ENCODE measurements around the gene ST6GALNAC3. TPM values are rescaled to one million over a fixed set of nuclear protein-coding genes. Genes with fewer than 3 reads are reported as not detected.

The ST6GALNAC3 gene
- total RNA-seq, 1 donor from 2014 or later = 62.3 TPM

DNA sequence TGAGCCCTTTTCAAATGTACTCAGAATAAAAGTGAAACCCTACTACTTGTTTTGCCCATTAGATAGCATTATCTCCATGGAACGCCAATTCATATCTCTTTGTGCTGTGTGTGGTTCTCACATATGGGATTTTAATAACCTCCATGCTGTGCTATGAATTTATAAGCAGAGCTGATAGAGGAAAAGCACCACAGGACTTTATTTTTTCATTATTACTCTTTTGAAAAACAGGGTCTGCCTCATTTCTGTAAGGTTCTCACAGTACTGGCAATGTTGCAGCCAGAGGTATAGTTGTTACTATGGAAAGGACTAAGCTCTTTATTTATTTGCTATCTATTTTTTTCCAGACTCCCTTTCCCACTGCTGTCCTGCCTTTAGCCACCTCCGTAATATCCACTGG is 313.7 kb downstream of the ST6GALNAC3 start:
- H3K36me3 Mint-ChIP-seq = peaks cover 2% of the 10 kb centered on the region
- DNase-seq (ENCODE audit: low spot score in 2 of 2, unreplicated experiment in 2 of 2) = no peak
- no peak overlapping the region for H3K27ac Mint-ChIP-seq
- H3K4me3 Mint-ChIP-seq = no peak overlapping the region
- H3K4me1 Mint-ChIP-seq = peaks cover 37% of the 10 kb centered on the region
- TF ChIP-seq, protein P1, sequence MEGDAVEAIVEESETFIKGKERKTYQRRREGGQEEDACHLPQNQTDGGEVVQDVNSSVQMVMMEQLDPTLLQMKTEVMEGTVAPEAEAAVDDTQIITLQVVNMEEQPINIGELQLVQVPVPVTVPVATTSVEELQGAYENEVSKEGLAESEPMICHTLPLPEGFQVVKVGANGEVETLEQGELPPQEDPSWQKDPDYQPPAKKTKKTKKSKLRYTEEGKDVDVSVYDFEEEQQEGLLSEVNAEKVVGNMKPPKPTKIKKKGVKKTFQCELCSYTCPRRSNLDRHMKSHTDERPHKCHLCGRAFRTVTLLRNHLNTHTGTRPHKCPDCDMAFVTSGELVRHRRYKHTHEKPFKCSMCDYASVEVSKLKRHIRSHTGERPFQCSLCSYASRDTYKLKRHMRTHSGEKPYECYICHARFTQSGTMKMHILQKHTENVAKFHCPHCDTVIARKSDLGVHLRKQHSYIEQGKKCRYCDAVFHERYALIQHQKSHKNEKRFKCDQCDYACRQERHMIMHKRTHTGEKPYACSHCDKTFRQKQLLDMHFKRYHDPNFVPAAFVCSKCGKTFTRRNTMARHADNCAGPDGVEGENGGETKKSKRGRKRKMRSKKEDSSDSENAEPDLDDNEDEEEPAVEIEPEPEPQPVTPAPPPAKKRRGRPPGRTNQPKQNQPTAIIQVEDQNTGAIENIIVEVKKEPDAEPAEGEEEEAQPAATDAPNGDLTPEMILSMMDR (IDR thresholded peaks at IDR 0.05; ENCODE audit: unreplicated experiment) = no peak
- peaks cover 4% of the 10 kb centered on the region for H3K9me3 Mint-ChIP-seq
- no peaks in the 10 kb centered on the region for H3K27me3 Mint-ChIP-seq (ENCODE audit: low read depth)

DNA sequence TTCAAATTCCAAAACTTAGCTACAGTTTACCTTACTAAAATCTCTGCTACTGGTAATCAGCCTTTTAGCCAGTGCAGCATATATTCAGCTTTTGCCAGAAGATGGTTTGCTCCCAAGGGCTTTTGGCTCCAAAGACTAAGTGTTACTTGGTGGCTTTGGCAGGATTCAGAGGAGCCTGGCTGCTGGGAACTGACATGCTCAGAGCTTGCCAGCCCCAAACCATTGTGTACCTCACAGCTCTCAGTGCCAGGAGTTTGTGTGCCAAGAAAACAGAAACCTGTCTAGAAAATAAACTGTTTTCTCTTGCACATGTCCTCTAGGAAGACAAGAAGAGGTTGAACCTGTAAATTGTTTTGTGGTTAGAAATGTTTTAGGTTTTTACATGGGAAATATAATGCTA is 315.9 kb downstream of the ST6GALNAC3 start:
- H3K27me3 Mint-ChIP-seq (ENCODE audit: low read depth) = no peaks in the 10 kb centered on the region
- H3K27ac Mint-ChIP-seq = peak overlapping the region; percentile 8
- peaks cover 34% of the 10 kb centered on the region for H3K4me1 Mint-ChIP-seq
- no peaks in the 10 kb centered on the region for H3K36me3 Mint-ChIP-seq
- TF ChIP-seq, protein P1 (IDR thresholded peaks at IDR 0.05; ENCODE audit: unreplicated experiment) = no peak
- no peak for DNase-seq (ENCODE audit: low spot score in 2 of 2, unreplicated experiment in 2 of 2)
- H3K4me3 Mint-ChIP-seq = no peak overlapping the region
- no peaks in the 10 kb centered on the region for H3K9me3 Mint-ChIP-seq

DNA sequence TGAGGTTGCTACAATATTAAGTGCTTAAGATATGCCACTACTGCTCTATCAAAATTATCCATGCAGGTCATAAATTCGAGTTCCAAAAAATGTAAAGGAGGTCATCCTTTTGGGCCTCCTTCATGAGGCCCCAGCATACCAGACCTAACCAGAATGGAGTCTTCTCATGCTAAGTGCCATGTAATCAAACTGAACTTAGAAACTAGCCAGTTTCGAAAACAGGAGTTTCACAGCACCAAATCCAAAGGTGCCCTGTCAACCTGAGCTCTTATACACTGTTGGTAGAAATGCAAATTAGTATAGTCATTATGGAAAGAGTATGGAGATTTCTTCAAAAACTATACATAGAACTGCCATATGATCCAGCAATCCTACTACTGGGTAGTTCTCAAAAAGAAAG is 320.5 kb downstream of the ST6GALNAC3 start:
- no peak for DNase-seq (ENCODE audit: low spot score in 2 of 2, unreplicated experiment in 2 of 2)
- Mint-ChIP-seq H3K4me1 (peaks cover 5% of the 10 kb centered on the region), H3K27me3 (ENCODE audit: low read depth) (no peaks in the 10 kb centered on the region), H3K27ac (no peak overlapping the region), H3K4me3 (no peak overlapping the region), H3K36me3 (no peaks in the 10 kb centered on the region), H3K9me3 (no peaks in the 10 kb centered on the region)
- TF ChIP-seq, protein P1 (IDR thresholded peaks at IDR 0.05; ENCODE audit: unreplicated experiment) = no peak

DNA sequence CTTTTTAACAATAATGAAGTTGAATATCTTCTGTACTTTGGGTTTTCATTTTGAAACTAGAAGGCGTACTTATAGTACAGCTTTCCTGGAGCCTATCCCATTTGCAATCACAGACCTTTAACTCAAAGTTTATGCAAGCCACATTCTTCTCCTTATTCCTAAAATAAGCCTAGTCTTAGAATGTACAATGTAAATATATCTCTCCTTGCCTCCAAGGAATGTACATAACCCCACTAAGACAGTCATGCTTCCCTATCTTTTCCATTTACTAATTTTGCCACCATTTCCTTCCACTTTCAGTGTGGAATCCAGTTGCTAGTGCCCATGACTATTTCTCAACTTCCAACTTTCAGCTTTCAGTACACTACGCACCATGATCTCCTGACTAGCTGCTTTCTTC is 327.6 kb downstream of the ST6GALNAC3 start:
- H3K27ac Mint-ChIP-seq = no peak overlapping the region

DNA sequence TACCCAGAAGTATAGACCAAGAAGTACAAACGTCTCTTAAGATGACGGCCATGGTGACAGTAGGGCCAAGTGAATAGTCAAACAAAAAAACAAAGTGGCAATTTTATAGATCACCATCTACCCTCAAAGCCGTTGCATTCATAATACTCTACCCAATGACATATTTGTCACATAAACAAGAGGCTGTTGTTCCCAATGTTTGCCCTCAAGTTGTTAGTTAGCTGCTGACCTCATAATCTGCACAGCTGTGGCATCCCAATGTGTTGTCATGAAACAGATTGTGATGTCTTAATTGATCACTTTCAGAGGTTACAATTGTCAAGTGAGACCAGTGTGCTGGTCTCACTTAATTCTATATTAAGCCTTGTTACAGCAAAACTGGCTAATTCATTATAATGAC is 333.8 kb downstream of the ST6GALNAC3 start:
- H3K27ac Mint-ChIP-seq = no peak overlapping the region
- H3K9me3 Mint-ChIP-seq = no peaks in the 10 kb centered on the region
- TF ChIP-seq, protein P1 (IDR thresholded peaks at IDR 0.05; ENCODE audit: unreplicated experiment) = no peak
- no peaks in the 10 kb centered on the region for H3K27me3 Mint-ChIP-seq (ENCODE audit: low read depth)
- H3K4me1 Mint-ChIP-seq = peaks cover 4% of the 10 kb centered on the region
- peaks cover 8% of the 10 kb centered on the region for H3K36me3 Mint-ChIP-seq
- H3K4me3 Mint-ChIP-seq = no peak overlapping the region
- no peak for DNase-seq (ENCODE audit: low spot score in 2 of 2, unreplicated experiment in 2 of 2)

More for the DNA sequence above, 327.6 kb downstream of the ST6GALNAC3 start:
- H3K4me1 Mint-ChIP-seq = peaks cover 2% of the 10 kb centered on the region
- H3K9me3 Mint-ChIP-seq = peaks cover 13% of the 10 kb centered on the region
- H3K4me3 Mint-ChIP-seq = no peak overlapping the region
- TF ChIP-seq, protein P1 (IDR thresholded peaks at IDR 0.05; ENCODE audit: unreplicated experiment) = no peak
- no peaks in the 10 kb centered on the region for H3K27me3 Mint-ChIP-seq (ENCODE audit: low read depth)
- peaks cover 10% of the 10 kb centered on the region for H3K36me3 Mint-ChIP-seq
- DNase-seq (ENCODE audit: low spot score in 2 of 2, unreplicated experiment in 2 of 2) = no peak

DNA sequence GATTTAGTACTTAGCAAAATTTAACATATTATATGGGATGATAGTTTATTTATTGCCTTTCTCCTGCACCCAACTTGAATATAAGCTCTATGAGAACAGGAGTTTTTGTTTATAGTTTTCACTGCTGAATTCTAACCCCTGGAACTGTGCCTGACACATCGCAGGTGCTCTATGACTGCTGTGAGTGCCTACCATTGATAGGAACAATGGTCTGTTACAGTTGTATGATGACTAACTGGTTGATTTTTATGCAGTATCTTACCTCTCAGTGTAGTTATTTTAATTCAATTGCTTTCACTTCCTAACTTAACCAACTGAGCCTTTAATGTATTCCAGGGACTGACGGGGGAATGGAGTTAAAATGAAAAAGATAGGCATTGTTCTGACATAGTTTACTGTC is 336.0 kb downstream of the ST6GALNAC3 start:
- Mint-ChIP-seq H3K9me3 (no peaks in the 10 kb centered on the region), H3K4me1 (peaks cover 4% of the 10 kb centered on the region), H3K27ac (no peak overlapping the region), H3K27me3 (ENCODE audit: low read depth) (no peaks in the 10 kb centered on the region), H3K4me3 (no peak overlapping the region), H3K36me3 (peaks cover 8% of the 10 kb centered on the region)
- TF ChIP-seq, protein P1 (IDR thresholded peaks at IDR 0.05; ENCODE audit: unreplicated experiment) = no peak
- DNase-seq (ENCODE audit: low spot score in 2 of 2, unreplicated experiment in 2 of 2) = no peak

Data from mesothelial cell of epicardium (in vitro differentiated cells).